ENCODE results near the gene MAVS.
A peak's percentile ranks its signal among the peaks of the same experiment; 100 is the strongest.
"Not testable (repeated sequence)": the region's sequence is repeated elsewhere in the genome, so short reads cannot be mapped to it uniquely, and the experiment has no call there.

MAVS gene

GRCh38 chr20:3857405-3857804, 10.8 kb downstream of the MAVS start:
- no peak for DNase-seq

DNA sequence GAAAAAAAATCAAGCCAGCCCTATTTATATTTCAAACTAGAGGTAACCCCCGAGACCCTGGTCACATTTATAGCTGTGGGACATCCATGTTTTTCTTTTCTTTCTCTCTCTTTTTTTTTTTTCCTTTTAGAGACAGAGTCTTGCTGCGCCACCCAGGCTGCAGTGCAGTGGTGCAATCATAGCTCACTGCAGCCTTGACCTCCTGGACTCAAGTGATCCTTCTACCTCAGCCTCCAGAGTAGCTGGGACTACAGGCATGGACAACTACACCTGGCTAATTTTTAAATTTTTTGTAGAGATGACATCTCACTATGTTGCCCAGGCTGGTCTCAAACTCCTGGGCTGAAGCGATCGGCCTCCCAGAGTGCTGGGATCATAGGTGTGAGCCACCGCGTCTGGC, 12.1 kb downstream of the MAVS start:
- no peak for DNase-seq

DNA sequence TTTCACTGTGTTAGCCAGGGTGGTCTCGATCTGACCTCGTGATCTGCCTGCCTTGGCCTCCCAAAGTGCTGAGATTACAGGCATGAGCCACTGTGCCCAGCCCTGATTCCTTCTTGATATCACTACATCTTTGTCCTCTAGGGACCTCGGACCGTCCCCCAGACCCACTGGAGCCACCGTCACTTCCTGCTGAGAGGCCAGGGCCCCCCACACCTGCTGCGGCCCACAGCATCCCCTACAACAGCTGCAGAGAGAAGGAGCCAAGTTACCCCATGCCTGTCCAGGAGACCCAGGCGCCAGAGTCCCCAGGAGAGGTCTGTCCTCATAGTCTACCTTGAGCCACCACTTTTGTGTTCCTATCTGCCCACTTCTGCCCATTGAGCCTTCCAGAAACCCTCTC, 14.6 kb downstream of the MAVS start:
- no peak for DNase-seq

GRCh38 chr20:3862333-3862732, 15.7 kb downstream of the MAVS start:
- DNase-seq, result no peak

DNA sequence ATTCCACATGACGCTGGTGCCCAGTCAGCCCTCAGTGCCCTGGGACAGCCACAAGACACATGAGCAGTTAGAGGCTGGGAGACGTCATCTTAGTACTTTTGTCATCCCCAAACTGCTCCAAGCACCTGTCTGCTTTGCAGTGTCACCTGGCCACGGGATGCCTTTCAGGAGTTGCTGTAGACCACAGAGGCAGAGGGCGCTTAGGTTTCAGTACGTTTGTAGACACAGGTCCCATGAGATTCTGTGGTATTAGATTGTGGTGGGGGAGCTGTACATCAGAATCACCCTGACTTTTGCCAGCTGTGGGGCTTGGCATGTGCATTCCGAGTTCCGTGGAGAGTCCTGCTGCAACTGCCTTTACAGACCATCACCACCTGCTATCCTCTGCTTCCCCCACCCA, 16.7 kb downstream of the MAVS start:
- DNase-seq, result no peak

- no peak for DNase-seq
Measured at GRCh38 chr20:3864518-3864917, 17.9 kb downstream of the MAVS start.

- DNase-seq, result no peak
Measured at GRCh38 chr20:3865152-3865886, 18.7 kb downstream of the MAVS start.

GRCh38 chr20:3865887-3866407, 19.3 kb downstream of the MAVS start:
- no peak for DNase-seq

DNA sequence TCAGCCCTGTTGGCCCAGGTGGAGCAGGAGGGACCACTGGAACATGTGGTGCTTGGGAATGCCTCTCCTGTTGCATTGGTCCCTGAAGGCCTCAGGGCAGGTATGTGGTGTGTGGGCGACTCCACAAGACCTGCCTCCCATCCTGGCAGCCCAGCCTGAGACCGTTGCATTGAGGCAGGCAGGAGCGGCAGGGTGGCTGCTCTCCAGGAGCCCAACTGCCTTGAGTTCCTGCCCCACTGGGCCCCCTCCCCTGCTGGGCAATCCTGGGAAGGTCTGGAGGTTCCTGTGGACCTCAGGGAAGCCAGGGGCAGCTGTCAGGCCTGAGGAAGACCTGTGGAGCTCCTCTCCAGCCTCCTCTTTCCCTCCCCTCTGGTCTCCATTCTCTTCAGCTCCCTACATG, 19.8 kb downstream of the MAVS start:
- no peak for DNase-seq

- DNase-seq, result no peak
Measured at GRCh38 chr20:3867802-3868201, 21.2 kb downstream of the MAVS start.

DNA sequence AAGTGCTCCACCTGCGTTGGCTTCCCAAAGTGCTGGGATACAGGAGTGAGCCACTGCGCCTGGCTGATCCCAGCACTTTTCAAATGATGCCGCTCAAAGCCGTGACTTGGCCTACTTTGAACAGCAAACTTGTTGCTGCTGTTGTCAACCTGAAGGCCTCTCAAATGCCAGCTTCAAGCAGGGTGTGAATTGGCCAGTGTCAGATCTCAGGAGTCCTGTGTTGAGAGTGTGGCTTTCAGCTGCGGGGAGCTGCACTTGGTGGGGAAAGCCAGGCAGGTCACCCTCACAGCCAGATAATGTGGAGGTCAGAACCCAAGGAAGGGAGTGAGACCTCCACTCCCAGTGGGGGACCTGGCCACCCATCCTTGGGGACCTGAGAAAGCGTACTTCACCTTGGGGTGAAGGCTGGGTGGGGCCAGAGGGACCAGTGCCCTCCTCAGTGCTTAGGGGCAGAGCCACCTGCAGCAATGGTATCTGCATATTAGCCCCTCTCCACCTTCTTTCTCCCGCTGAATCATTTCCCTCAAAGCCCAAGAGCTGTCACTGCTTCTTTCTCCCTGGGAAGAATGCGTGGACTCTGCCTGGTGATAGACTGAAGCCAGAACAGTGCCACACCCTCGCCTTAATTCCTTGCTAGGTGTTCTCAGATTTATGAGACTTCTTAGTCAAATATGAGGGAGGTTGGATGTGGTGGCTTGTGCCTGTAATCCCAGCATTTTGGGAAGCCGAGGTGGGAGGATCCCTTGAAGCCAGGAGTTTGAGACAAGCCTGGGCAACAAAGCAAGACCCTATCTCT, 23.4 kb downstream of the MAVS start:
- DNase-seq, result no peak

DNA sequence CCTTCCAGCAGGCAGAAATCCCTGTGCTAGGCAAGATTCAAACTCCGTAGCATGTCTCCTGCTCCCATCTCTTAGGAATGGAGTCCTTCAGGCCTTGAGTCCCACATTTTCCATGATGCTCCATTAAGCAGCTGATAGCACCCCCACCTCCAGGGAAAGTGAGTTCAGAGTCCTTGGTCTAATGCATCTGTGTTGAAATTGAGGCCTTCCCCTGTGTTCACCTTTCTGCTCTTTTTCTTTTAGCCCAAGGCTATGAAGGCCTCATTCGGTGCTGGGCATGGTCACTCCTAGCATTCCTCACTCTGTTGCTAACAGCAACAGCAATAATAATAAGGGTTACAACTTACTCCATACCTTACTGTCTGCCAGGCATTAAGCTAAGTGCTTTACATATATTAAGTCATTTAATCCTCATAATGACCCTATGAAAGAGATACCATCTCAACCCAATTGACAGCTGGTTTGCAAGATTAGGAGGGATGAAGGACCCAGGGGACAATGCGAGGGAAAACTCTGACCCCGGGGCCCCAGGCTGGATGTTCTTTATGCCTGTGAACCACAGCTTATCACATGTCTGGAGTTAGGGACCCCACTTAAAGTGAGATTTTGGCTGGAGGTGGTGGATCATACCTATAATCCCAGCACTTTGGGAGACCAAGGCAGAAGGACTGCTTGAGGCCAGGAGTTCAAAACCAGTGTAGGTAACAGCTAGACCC, 25.1 kb downstream of the MAVS start:
- no peak for DNase-seq

DNA sequence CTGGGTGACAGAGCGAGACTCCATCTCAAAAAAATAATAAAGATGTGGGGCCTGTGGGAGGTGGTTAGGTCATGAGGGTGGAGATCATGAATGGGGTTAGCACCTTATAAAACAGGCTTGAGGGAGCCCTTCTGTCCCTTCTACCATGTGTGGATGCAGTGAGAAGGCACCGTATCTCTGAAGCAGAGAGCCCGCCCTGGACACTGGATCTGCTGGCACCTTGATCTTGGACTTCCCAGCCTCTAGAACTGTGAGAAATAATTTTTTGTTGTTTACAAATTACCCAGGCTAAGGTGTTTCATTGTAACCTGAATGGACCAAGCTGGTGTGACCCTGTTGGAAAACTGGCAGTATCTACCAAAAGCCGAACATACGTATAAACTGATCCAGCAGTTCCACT, 26.9 kb downstream of the MAVS start:
- DNase-seq, result no peak

DNA sequence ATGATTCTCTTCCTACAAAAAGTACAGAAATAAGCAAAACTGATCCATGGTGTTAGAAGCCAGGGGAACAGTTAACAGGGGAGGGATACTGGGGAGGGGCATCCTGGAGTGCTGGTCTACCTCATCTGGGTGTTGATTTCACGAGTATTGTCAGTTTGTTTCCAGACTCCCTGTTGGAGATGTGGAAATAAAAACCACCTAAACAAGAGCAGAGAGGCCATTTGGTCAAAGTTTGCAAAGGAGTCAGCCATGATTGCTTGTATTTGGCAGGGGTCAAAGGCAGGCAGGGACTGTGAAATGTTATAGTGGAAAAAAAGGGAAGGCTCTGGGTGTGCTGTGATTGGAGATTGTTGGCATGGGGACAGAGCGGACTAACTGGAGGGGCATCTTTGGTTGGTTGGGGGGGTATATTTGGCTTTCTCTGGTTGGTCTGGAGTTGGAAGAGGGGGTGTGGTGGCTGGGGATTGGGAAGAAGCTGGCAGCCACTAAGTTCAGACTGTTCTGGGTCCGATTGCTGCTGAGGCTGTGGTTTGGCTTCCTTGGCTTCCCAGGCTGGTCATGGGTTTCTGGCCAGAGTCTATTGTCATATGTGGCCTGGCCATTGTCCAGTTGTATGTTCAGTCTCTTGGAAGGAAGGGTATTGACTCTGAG, 27.7 kb downstream of the MAVS start:
- DNase-seq, result no peak

- no peak for DNase-seq
Measured at GRCh38 chr20:3875378-3875974, 28.8 kb downstream of the MAVS start.

DNA sequence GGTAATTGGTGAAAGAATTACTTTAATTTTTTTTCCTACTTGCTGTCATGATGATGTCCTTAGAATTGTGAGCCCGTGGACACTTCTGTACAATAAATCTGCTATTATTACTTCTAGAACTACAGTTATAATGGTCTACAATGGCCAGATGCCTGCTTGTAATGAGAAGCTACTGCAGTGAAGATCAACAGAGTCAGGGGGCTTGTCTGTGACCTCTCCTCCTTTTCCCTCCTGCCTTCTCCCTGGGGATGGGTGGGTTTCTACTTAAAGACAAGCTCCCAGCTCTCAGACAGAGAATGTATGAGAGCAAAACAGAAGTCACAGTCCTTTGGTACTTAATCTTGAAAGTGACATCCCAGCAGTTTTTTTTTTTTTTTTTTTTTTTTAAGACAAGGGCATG, 29.4 kb downstream of the MAVS start:
- no peak for DNase-seq

- no peak for DNase-seq
Measured at GRCh38 chr20:3876676-3877075, 30.0 kb downstream of the MAVS start.

- DNase-seq, result not testable (repeated sequence)
Measured at GRCh38 chr20:3878921-3879274, 32.3 kb downstream of the MAVS start.

DNA sequence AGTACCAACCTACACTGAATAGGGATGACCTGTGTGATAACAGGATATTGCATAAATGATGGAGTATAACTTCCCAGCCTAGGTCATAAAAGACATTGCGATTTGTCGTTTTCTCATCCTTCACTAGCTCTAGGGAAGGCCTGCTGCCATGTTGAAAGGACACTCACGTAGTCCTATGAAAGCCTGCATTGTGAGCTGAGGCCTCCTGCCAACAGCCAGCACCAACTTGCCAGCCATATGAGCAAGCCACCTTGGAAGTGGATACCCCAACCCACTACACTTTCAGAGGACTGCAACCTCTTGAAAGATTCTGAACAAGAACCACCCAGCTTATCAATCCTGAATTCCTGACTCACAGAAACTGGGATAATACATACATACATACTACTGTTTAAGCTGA, 39.1 kb downstream of the MAVS start:
- DNase-seq, result no peak

DNA sequence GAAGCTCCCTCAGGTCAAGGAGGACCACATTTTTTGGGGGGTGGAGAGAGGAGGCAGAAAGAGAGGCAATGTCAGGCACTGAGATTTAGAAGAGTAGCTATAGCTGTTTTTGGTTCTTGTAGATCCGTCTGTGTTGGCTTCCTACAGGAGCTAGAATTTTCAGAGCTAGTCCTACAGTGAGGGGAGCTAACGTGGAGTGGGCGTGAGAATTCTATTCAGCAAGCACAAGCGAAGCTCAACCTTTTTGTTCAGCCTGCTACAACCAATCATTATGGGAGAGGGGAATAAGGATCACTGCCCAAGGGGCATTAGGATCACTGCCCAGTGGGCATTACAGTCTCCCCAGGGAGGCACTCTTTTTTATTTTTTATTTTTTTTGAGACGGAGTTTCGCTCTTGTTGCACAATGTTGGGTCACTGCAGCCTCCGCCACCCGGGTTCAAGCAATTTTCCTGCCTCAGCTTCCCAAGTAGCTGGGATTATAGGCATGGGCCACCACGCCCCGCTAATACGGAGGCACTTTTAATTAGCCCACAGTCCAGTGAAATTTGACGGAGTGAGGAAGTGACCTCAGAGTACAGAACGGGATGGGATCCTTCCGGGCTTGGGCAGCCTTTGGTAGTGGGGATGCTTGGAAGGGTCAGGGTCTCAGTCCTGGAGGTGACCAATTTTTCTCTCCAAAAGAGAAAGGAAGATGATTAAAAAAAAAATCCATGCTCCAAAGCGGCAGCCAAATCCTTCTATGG, 41.4 kb downstream of the MAVS start:
- no peak for DNase-seq

- peak; percentile 97 to 98 for DNase-seq
Measured at GRCh38 chr20:3888622-3889488, 42.2 kb downstream of the MAVS start, which contains the start of gene PANK2. PANK2 (plus strand) TSS chr20:3889387.

Data from CD4-positive, alpha-beta T cell treated with Interleukin-4 for 1 hour (primary cell).